Left ventricle myocardium superior (tissue), 1 donor: ENCODE data around the gene SEMA4C. TPM values are rescaled to one million over a fixed set of nuclear protein-coding genes. Genes with fewer than 3 reads are reported as not detected.
A peak's percentile ranks its signal among the peaks of the same experiment; 100 is the strongest.

Source experiments
- ATAC-seq: fragments of 200-7000 bp; cut with Tn5 transposase; one replicate; pipeline ENCODE4 v1.9.1; 2020; ENCODE audit warnings: mild to moderate bottlenecking, moderate library complexity
- DNase-seq: peaks from one replicate; pipeline ENCODE4 v3.0.0-alpha.2; 2020
- intact Hi-C: fragments of 100-400 bp; cut with micrococcal nuclease; formaldehyde crosslinking; loops from one replicate; pipeline ENCODE4 v1.11.0; 2022
- total RNA-seq: library from RNA; stranded (reverse); fragmentation: NEBNext Ultra II Directional; extraction: Animal tissue kit (Norgen Biotek cat#: 25700); gene quantifications from one replicate; pipeline ENCODE4 v1.2.1, GENCODE V29; 2021
- donor health status: DM: no; HTN: yes; CAD: no; lungs with severe emphysema.

Gene SEMA4C
- total RNA-seq, 1 donor from 2014 or later, result 17.0 TPM

DNA sequence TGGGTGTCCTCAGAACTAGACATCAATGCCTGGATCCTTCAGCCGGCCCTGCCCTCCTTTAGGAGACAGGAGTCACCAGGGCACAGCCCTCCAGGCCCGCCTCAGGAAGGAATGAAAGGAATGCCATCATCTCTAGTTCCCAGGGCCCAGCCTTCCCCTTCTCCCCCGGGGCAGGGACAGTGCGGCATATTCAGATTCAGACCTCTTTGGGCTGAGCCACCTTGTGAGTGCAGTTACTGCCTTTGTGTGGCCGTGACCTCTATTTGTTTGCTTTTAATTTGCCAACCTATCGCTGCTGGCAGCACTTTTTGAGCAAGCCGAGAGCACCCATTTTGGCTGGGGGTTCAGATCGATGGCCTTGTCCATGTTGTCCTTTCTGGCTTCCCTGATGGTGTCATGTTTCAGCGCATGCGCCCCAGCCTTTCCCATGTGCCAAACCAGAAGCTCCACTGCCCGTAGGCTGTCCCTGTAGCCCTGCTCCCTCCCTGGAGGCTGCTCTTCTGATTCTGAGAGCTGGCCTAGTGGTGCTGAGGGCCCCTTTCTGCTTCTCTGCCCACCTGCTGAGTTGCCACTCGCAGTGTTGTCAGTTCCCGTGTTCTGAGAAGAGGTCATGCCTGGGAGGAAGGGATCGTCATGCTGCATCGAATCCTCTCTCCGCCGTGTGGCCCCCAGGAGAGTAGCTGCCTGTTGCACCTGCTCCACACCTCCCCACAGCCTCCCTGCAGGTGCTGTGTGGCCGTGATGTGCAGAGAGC is 36.9 kb downstream of the SEMA4C start:
- DNase-seq, result peak; percentile 81
- peak; percentile 84 for ATAC-seq
- intact Hi-C loops, result no loop called here

DNA sequence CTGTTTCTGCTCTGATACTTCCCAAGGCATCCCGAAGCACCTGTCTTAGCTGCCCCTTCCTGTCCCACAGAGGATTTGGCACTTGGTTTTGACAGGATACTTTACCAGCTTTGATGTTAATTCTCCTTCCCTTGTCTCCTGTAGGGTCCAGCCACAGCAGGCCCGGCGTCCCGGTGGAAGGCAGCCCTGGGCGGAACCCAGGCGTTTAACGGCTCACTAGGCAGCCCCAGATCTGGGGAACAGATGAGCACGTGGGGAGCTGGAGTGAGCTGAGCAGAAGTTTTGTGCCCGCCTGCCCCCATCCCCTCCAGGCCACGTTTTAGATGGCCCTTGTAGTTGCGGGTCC is 37.5 kb downstream of the SEMA4C start:
- intact Hi-C loops, result no loop called here
- ATAC-seq (no peak), DNase-seq (no peak)

DNA sequence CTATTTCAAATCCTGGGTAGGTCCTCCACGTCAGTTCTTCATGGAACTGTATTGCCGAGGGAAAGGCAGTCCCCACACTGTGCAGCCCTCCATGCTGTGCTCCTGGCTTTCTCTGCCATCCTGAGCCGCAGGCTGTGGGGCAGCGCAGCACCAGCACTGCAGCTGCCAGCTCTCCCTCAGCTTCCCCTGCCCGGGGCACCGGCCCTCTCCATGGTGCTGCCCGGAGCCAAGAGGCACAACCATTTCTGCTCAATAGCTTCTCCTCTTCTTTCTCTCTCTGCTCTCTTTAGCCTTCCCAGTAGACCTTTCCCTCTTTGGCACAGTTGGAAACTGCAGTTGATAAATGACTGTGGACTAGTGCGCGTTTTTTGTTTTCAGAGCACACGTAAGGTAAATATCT is 38.2 kb downstream of the SEMA4C start:
- intact Hi-C loops, result no loop called here
- DNase-seq (no peak), ATAC-seq (peak; percentile 73)

DNA sequence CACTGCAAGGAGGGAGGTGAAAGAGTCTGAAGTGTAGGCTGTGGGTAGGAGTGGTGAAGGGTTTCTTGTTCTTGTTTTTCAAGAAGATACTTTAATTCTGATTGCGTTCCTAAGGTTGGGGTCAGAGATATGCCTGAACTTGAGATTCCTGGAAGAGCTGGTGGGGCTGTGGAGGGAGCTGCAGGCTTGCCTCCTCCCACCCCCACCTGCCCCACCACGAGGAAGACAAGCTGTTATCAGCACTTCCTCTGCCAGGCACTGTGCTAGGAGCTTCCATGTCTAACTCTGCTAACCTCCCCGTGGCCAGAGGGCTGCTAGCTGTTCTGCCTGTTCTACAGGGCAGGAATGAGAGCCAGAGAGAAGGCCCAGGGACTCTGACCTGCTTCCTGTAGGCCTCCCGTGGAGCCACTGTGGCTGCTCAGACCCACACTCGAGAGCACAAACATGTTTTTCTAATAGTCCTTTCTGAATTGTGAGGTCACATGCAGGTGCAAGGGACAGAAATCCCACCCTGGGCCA is 39.8 kb downstream of the SEMA4C start:
- DNase-seq, result no peak
- no peak for ATAC-seq
- intact Hi-C loops, result no loop called here

DNA sequence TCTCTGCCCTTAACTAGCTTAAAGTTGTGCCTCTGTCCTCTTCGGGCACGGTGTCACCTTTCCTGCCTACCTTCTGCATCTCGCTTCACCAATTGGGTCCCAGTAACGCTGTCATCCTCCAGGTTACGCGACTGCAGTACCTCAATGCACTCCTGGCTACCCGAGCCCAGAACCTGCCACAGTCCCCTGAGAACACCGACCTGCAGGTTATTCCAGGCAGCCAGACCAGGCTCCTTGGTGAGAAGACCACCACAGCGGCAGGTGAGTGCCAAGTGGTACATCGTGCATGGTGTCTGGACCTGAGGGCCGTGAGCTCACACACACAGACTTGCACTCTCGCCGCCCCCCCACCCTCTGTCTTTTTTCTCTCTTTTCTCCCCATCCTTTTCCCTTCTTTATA is 41.0 kb downstream of the SEMA4C start:
- DNase-seq, result no peak

DNA sequence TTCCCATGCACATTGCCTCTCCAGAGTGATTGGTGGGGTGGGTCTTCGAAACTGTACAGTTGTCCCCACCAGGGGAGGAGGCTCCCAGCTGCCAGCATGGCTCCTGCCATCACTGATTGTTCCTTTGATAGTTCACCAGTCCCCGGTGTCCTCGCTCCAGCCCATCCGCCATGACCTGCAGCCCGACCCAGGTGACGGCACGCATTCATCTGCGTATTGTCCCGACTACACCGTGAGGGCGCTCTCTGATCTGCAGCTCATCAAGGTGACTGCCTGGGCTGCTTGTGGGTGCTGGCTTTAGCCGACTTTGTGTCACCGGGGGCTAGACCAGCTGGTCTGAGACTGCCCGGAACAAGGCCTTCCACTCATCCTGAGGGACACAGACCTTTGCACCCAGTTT is 41.4 kb downstream of the SEMA4C start:
- DNase-seq (no peak), ATAC-seq (no peak)
- intact Hi-C loops, result no loop called here

More for the DNA sequence above, 41.0 kb downstream of the SEMA4C start:
- ATAC-seq, result no peak
- intact Hi-C loops, result no loop called here

DNA sequence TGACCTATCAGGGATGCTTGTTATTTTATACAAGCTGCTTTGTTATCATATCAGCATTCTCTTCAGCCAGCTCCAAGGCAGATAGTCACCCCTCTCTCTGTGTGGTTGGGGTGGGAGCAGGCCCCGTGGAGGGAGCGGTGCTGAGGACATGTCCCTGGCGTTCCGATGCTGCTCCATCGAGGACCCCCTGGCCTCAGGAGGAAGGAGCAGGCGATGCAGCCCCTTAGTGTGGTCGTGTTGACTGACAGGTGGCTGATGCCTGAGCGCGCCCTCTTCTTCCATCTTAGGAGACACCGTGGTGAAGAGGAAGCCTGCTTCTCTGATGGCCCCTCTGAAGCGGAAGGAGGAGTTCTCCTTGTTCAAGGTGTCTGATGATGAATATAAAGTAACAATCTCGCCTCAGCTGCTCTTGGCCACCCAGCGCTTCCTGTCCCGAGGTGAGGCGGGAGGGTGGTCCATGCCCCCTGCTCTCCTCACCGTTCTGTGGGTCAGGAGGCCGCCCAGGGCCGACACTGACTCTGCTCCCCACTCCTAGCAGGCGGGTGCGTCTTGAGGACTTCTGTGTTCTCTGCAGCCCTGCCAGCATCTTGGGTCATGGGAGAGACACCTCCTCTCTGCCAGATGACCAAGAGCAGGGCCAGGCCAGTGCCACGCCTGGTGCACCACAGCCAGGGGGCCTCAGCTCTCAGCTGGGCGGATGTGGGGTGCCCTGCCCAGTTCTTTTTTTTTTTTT is 43.2 kb downstream of the SEMA4C start:
- no peak for ATAC-seq
- intact Hi-C loops, result no loop called here

DNA sequence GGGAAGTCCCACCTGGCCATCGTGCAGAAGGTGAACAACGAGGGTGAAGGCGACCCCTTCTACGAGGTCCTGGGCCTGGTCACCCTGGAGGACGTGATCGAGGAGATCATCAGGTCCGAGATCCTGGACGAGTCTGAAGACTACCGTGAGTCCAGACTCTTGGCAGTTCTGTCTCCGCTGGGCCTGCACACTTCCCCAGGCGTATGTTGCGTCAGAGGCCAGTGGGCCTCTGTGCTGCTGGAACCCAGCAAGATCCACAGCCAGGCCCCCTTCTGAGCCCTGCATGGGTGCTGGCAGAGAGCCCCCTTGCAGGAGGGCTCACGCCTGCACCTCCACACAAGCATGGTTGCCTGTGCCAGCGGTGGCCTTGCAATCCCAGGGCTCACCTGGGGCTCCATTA is 44.8 kb downstream of the SEMA4C start:
- ATAC-seq (no peak), DNase-seq (no peak)
- intact Hi-C loops, result no loop called here

More for the DNA sequence above, 43.2 kb downstream of the SEMA4C start:
- no peak for DNase-seq

DNA sequence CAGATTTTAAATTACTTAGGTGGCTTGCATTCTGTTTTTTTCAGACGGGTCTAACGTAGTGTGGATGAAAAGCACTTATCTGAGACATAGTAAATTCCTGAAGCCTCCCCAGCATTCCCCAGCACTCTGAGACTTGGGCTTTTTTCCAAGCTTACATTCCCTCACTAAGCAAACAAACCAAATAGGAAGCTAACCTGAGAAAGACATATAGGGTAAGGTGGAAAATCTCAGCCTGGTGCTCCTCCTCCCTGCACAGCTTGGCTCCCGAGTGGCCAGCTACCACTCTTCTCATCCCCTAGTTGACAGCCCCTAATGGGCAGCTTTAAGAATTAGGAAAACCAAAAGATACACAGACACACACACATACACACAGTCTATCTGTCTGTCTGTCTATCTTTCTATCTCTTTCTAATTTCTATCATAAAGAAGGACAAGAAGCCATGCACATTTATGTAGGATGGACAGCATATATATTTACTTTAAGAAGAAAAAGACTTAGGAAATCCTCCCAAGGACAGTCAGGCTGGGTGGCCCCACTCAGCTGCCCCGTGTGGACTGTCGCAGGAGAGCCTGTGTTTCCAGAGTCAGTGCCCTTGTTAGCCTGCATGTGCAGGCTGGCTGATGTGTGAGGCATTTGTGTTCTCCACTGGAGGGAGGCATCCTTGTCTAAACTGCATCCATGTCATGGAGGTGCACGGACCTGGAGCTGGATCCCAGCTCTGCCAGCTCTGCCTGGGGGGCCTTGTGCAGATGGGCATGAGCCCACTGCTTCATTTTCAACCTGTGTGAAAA is 45.6 kb downstream of the SEMA4C start:
- intact Hi-C loops, result no loop called here
- DNase-seq (no peak), ATAC-seq (no peak)

DNA sequence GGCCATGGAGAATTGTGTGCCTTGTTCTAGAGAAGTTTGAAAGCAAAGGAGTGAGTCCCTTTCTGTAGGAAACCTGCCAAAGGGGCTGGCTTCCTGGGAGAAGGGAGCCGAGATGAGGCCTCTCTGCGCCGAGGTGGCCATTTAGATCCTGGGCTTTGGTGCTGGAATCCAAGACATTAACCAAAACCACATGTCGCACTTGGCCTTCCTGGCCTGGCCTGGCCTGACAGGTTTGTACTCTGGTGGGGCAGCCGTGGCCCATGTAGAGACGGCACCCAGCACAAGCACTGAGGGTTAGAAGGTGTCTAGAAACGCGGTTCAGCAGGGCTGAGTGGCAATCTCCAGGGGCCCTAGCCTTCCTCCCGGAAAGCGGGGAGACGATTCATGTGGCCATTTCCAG is 46.7 kb downstream of the SEMA4C start:
- intact Hi-C loops, result no loop called here
- DNase-seq (no peak), ATAC-seq (peak; percentile 4)

DNA sequence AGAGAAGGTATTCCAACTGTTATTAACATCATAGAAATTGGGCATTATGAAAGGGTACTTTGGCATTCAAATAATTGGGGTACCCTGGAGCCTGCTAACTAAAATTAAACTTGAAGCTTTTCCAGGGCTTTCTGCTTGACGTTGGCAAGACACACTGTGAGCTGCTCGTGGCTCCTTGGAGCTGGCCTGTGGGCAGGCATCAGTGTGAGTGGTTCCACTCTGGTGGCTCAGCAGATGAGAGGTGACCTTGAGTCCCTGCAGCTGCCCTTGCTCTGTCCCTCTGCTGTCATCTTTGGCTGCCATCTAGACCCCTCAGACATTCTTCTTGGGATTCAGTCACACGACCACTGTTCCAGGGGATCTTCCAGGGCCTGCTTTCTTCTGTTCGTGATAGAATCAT is 47.1 kb downstream of the SEMA4C start:
- ATAC-seq (no peak), DNase-seq (no peak)
- intact Hi-C loops, result no loop called here

DNA sequence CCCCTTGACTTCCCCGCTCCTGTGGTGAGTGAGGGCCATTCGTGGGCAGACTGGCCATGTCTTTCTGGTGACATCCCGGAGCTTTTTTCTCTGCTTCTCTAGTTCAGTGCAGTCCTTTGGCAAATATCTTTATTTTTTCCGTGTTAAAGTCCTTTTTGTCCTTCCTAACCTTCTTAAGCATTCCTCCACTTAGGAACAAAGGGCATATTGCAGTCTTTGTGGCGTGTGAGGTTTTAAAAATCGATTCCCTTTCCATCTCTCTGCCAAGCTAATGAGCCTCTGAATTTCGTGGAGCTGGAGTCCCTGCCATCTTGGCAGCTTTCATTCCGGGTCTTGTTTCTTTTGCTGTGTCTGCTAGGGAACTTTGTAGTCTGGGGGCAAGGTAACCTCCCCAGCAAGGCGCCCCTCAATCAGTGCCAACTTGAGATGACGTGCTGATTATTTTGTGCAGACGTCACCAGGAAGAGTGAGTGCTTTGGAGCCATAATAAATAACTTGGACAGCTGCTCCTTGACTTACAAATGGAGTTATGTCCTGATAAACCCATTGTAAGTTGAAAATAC is 48.7 kb downstream of the SEMA4C start:
- ATAC-seq, result no peak
- intact Hi-C loops, result no loop called here
- DNase-seq, result no peak

DNA sequence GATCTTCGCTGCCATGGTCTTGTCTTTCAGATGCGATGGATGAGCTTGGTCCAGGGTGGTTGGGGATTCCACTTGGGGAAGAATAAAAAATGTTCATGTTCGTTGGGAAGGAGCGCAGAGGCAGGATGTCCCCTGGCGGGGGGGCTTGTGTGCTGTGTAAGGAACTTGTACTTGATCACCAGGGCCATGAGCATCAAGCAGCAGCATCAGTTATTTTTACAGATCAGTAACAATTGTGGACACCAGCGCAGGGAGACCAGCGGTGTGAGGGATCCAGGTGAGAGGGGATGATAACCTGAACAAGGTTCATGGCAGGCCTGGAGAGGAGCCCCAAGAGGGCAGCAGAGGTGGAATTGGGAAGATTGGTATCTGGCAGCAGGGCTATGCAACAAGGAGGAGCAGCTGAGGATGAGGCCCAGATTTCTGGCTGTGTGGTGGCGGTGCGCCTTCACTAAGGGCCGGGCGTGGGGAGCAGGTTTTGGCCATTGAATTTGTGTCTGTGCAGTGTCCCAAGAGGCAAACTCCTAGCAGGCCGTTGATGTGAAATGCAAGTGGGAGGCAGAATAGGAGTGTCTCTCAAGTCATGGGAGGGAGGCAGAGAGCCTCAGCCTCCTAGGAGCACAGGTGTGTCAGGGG is 49.9 kb downstream of the SEMA4C start:
- intact Hi-C loops, result no loop called here
- no peak for DNase-seq
- no peak for ATAC-seq

DNA sequence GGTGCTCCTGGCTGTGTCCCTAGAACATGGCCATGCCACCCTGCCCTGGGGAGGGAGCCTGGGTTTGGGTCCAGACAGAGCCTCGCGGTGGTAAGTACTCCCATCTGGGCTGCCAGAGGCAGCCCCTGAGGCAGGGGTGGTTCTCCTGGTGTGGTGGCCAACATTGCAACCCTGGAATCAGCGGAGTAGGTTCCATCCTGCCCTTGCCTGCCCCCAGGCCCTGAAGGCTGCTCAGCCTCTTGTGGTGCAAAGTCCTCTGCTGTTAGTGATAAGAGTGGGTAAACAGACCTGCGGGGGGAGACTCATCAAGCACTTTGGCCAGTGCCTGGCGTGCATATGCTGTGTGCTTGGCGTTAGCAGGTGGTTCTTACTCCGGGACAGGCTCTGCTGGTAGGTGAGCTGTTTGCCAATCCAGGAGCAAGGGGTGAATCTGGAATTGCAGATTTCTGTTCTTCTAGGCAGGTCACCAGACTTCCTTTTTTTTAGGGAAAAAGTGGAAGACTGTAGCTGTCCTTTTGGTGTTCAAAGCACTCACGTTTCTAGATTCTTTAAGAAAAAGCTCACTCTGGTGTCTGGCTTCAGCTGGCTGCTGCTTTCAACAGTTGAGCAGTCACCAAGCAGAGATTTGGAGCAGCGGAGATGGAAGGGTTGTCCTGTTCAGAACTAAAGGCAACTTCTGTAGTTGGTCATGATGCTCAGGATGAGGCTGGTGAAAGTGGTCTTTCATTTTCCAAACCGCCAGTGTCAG is 50.6 kb downstream of the SEMA4C start:
- DNase-seq (peak; percentile 68), ATAC-seq (peak; percentile 53)
- intact Hi-C loops, result no loop called here

DNA sequence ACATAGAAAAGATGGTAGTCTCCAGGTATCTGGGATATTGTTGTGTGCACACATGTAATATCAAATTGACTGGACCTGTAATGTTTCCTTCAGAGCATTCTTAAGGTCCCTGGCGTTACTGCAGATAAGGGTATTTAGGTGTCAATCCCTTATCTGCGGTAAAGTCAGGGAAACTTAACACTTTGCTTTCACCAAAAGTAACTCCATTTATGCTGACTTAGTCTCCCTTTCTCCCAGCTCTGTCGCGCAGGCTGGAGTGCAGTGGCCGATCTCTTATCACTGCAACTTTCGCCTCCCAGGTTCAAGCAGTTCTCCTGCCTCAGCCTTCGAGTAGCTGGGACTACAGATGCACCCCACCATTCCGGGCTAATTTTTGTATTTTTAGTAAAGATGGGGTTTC is 52.0 kb downstream of the SEMA4C start:
- DNase-seq (no peak), ATAC-seq (no peak)
- intact Hi-C loops, result no loop called here

DNA sequence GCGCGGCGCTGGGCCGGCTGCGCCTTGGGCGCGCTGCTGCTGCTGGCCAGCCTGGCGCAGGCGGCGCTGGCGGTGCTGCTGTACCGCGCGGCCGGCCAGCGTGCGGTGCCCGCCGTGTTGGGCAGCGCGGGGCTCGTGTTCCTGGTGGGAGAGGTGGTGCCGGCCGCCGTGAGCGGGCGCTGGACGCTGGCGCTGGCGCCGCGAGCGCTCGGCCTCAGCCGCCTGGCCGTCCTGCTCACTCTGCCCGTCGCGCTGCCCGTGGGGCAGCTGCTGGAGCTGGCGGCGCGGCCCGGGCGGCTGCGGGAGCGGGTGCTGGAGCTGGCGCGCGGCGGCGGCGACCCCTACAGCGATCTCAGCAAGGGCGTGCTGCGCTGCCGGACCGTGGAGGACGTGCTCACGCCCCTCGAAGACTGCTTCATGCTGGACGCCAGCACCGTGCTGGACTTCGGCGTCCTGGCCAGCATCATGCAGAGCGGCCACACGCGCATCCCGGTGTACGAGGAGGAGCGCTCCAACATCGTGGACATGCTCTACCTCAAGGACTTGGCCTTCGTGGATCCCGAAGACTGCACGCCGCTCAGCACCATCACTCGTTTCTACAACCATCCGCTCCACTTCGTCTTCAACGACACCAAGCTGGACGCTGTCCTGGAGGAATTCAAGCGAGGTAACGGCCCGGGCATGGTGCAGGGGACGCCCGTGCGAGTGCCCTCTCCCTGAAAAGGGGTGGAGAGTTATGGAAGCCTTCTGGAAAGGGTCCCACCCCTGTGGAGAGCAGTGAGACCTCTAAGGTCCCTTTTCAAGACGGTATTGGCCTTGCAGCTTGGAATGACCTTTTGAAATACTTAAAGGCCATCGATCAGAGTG is 52.8 kb downstream of the SEMA4C start:
- intact Hi-C loops, result no loop called here
- no peak for DNase-seq
- no peak for ATAC-seq

DNA sequence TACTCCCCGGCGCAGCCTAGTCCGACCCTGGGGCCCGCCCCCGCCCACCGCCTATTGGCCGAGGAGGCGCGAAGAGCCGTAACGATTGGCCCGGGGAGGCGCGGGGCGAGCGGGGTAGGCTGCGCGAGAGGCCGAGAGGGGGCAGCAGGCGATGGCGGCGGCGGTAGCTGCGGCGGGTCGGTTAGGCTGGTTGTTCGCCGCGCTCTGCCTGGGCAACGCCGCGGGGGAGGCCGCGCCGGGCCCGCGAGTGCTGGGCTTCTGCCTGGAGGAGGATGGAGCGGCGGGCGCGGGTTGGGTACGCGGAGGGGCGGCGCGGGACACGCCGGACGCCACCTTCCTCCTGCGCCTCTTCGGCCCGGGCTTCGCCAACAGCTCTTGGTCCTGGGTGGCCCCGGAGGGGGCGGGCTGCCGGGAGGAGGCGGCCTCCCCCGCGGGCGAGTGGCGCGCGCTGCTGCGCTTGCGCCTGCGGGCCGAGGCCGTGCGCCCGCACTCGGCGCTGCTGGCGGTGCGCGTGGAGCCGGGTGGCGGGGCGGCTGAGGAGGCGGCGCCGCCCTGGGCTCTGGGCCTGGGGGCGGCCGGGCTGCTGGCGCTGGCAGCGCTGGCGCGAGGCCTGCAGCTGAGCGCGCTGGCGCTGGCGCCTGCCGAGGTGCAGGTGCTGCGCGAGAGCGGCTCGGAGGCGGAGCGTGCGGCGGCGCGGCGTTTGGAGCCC is 53.6 kb downstream of the SEMA4C start, which contains the start of gene CNNM3:
TSS of gene CNNM3 (plus strand) at position 142 of the 709 bp plus-strand sequence. CDS start at position 152, 10 bp downstream.
- ATAC-seq (peak; percentile 92), DNase-seq (peak; percentile 99)
- intact Hi-C loops, result no loop called here
